Gastroesophageal sphincter (tissue), 3 donors: ENCODE results near the gene IRF2BPL.

Experiments used
- CTCF ChIP-seq, 4 experiments: fragments of 200-600 bp in 2 of 4; fragments of 450-650 bp in 2 of 4; sonication (generic) in 1 of 4; IDR thresholded peaks; one replicate each; pipeline ENCODE4 v1.5.1; 2017 to 2019; ENCODE audit warnings: antibody characterized with exemption in 4 of 4, mild to moderate bottlenecking in 2 of 4, moderate library complexity in 2 of 4
- POLR2A ChIP-seq, 2 donors: fragments of 450-650 bp; IDR thresholded peaks; one replicate each; pipeline ENCODE4 v1.6.1; 2017; ENCODE audit warnings: antibody characterized with exemption in 2 of 2, mild to moderate bottlenecking in 2 of 2, moderate library complexity in 1 of 2

- no peak for TF ChIP-seq POLR2A (IDR thresholded peaks at IDR 0.05)
- no peak for TF ChIP-seq CTCF (IDR thresholded peaks at IDR 0.05)
Measured at GRCh38 chr14:76985540-76986230, 42.8 kb downstream of the IRF2BPL start.
